HUES64 (cell line): Measurements from ENCODE around the gene TSSK6.

Experiments used
- H3K27ac ChIP-seq: 2 replicates; pipeline ENCODE4 v1.7.0; 2013; ENCODE audit warnings: low read depth, low read length, inconsistent platforms
- H3K27me3 ChIP-seq: 2 replicates; pipeline ENCODE4 v1.6.1; 2013; ENCODE audit warnings: mild to moderate bottlenecking, low read length; ENCODE audit not compliant: insufficient read depth
- H3K36me3 ChIP-seq: 2 replicates; pipeline ENCODE4 v1.6.1; 2013; ENCODE audit warnings: mild to moderate bottlenecking, low read length; ENCODE audit not compliant: insufficient read depth
- H3K4me1 ChIP-seq: 2 replicates; pipeline ENCODE4 v1.6.1; 2013; ENCODE audit warnings: mild to moderate bottlenecking, low read length, moderate library complexity; ENCODE audit not compliant: insufficient read depth
- H3K4me3 ChIP-seq: 2 replicates; pipeline ENCODE4 v1.5.1; 2013; ENCODE audit warnings: mild to moderate bottlenecking, low read length, moderate library complexity
- H3K9ac ChIP-seq: 2 replicates; pipeline ENCODE4 v1.6.1; 2013; ENCODE audit warnings: mild to moderate bottlenecking, low read depth, low read length
- H3K9me3 ChIP-seq: 2 replicates; pipeline ENCODE4 v1.6.1; 2013; ENCODE audit warnings: low read depth, low read length; ENCODE audit not compliant: insufficient read depth
- WGBS: fragments of 150-250, 120-280 bp; methylation state at CpG from one replicate; pipeline ENCODE4 v1.1.7; 2013; ENCODE audit warnings: missing lambda C conversion rate; 5-methylcytosine and 5-hydroxymethylcytosine counted together

The TSSK6 gene

DNA sequence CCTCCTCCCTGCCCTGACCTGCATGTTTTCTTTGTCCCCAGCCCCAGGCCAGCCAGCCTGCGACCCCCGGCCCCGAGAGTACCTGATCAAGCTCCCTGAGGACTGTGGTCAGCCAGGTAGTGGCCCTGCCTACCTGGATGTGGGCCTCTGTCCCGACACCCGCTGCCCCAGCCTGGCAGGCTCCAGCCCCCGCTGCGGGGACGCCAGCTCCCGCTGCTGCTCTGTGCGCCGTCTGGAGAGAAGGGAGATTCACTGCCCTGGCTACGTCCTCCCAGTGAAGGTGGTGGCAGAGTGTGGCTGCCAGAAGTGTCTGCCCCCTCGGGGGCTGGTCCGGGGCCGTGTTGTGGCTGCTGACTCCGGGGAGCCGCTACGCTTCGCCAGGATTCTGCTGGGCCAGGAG is 28.3 kb upstream of the TSSK6 start:
- peaks cover 22% of the 10 kb centered on the region for H3K27me3 ChIP-seq
- no peaks in the 10 kb centered on the region; the same call in 1 of the 2 replicates for H3K4me1 ChIP-seq
- WGBS, result 95% methylated on average over 19 of the region's 19 CpGs
- no peak overlapping the region for H3K27ac ChIP-seq
- H3K9me3 ChIP-seq, result no peaks in the 10 kb centered on the region
- no peak overlapping the region for H3K9ac ChIP-seq
- H3K36me3 ChIP-seq, result no peaks in the 10 kb centered on the region
- no peak overlapping the region for H3K4me3 ChIP-seq

DNA sequence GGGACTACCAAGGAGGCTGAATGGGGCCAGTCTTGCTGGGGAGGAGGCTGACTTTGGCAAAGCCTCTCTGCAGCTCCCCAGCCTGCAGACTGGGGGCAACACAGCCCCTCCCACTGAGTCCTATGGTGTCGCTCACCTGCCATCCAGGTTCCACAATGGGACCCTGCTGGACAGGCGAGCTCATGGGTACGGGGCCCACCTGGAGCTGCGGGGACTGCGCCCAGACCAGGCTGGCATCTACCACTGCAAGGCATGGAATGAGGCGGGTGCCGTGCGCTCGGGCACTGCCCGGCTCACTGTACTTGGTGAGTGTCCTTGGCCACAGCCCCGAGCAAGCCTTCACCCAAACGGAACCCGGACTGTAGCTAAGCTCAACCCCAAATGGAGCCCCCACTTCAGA is 27.8 kb upstream of the TSSK6 start:
- Histone ChIP-seq H3K4me3 (no peak overlapping the region), H3K36me3 (no peaks in the 10 kb centered on the region), H3K27ac (no peak overlapping the region), H3K9ac (no peak overlapping the region), H3K4me1 (no peaks in the 10 kb centered on the region; the same call in 1 of the 2 replicates), H3K9me3 (no peaks in the 10 kb centered on the region), H3K27me3 (peaks cover 27% of the 10 kb centered on the region)
- 94% methylated on average over 13 of the region's 13 CpGs for WGBS

DNA sequence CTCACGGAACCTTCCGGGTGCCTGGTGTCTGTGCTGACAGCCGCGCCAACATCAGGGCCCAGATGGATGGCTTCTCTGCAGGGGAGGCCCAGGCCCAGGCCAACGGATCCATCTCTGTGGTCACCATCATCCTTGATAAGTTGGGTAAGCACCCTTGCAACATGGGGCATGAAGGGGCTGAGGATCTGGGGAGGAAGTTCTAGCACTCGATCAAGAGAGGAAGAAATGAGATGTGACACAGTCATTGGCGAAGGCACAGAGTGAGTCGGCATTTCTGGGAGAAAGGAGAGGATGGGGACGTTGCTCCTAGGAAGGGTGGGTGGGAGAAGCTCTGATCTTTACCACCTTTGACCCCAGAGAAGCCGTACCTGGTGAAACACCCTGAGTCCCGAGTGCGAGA is 27.2 kb upstream of the TSSK6 start:
- Histone ChIP-seq H3K9me3 (no peaks in the 10 kb centered on the region), H3K27me3 (peaks cover 33% of the 10 kb centered on the region), H3K36me3 (no peaks in the 10 kb centered on the region), H3K4me3 (no peak overlapping the region), H3K27ac (no peak overlapping the region), H3K4me1 (no peaks in the 10 kb centered on the region; the same call in 1 of the 2 replicates), H3K9ac (no peak overlapping the region)
- 93% methylated on average over 12 of the region's 12 CpGs for WGBS

DNA sequence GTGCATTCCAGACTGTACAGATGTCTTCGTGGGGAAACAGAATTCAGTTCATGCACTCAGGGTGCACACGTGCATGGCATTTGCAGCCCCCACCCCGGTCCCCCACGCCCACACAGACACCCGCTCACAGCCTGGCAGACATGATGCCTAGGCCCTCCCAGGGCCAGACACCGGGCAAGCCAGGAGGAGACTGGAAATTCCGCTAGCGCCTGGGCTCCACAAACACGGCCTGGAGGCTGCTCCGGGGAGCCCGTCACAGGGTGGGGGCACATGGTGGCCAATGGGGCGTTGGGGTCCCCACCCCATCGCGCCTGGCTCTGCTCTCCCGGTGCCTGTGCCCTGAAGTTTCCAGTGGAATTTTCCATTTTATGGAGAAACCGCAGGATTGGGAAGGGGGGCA is 26.3 kb upstream of the TSSK6 start:
- H3K27me3 ChIP-seq, result peaks cover 34% of the 10 kb centered on the region
- no peak overlapping the region for H3K4me3 ChIP-seq
- H3K9me3 ChIP-seq, result no peaks in the 10 kb centered on the region
- H3K27ac ChIP-seq, result no peak overlapping the region
- H3K36me3 ChIP-seq, result no peaks in the 10 kb centered on the region
- WGBS, result 94% methylated on average over 16 of the region's 16 CpGs
- no peaks in the 10 kb centered on the region; the same call in 1 of the 2 replicates for H3K4me1 ChIP-seq
- H3K9ac ChIP-seq, result no peak overlapping the region

DNA sequence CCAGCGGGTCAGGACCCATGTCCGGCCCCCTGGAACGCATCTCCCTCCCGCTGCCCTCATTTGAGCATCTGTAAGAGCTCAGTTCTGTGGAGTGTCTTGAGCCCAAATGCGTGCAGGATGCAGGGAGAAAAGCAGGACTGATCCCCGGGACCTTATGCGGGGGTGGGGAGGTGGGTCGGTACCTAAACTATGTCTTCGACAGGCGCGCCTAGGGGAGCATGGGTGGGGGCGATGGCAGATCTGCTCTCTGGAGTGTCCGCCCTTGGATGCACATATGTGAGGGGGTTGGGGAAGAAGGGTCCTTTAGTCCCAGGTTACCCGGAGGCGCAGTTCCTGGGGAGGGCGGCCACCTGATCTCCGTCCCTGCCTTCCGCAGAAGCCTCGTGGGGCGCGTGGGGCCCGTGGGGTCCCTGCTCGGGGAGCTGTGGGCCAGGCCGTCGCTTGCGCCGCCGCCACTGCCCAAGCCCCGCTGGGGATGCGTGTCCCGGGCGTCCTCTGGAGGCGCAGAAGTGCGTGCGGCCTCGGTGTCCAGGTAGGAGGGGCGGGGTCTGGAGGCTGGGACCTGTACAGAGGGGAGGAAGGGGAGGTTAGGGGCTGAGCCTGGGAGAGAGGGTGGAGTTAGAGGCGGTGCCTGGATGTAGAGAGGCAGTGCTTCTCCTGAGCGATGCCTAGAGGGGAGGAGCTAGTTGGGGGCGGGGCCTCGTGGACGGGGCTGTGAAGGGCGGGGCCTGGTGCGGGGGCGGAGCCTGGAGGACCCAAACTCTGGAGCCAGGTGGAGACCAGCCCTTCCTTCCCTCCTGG is 25.6 kb upstream of the TSSK6 start:
- H3K4me1 ChIP-seq, result no peaks in the 10 kb centered on the region; the same call in 1 of the 2 replicates
- no peaks in the 10 kb centered on the region for H3K36me3 ChIP-seq
- H3K27ac ChIP-seq, result no peak overlapping the region
- peak overlapping the region; percentile 50 for H3K4me3 ChIP-seq
- H3K9me3 ChIP-seq, result no peaks in the 10 kb centered on the region
- H3K9ac ChIP-seq, result no peak overlapping the region
- 88% methylated on average over 45 of the region's 45 CpGs for WGBS
- H3K27me3 ChIP-seq, result peaks cover 34% of the 10 kb centered on the region

DNA sequence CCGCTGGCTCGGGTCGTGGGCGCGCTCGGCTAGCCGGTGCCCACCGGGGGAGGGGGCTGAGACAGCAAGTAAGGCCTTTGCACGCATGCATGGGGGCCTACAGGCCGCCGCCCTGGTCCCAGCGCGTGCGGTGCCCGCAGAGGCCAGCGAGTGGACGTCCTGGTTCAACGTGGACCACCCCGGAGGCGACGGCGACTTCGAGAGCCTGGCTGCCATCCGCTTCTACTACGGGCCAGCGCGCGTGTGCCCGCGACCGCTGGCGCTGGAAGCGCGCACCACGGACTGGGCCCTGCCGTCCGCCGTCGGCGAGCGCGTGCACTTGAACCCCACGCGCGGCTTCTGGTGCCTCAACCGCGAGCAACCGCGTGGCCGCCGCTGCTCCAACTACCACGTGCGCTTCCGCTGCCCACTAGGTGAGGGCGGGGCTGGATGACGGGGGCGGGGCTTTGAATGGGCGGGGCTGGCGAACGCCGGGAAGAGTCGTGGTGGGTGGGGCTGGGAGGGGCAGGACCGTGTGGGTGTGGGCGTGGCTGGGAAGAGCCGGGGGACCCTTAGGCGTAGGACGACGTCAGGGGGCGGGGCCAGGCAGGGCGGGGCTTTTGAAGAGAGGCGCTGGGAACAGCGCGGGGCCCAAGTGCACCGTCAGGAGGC is 24.8 kb upstream of the TSSK6 start:
- WGBS, result 79% methylated on average over 74 of the region's 74 CpGs
- Histone ChIP-seq H3K36me3 (no peaks in the 10 kb centered on the region), H3K27ac (no peak overlapping the region), H3K9me3 (no peaks in the 10 kb centered on the region), H3K4me1 (no peaks in the 10 kb centered on the region; the same call in 1 of the 2 replicates), H3K4me3 (peak overlapping the region; percentile 50), H3K9ac (no peak overlapping the region), H3K27me3 (peaks cover 34% of the 10 kb centered on the region)

DNA sequence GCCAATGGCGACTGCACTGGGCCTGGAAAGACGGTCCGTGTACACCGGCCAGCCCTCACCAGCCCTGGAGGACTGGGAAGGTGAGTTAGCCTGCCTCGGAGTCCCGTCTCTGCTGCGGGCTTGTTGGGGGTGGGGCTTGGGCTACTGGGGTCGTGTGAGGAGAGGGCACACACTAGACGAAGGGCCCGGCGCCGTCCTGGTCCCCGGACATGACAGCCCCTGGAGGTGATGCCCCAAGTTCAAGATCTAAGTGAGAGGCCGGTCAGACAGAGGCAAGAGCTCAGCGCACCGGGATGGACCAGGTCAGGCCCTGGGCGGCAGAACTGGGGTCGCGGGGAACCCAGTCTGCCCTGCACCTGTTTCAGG is 24.3 kb upstream of the TSSK6 start:
- no peaks in the 10 kb centered on the region for H3K36me3 ChIP-seq
- no peak overlapping the region for H3K27ac ChIP-seq
- 81% methylated on average over 19 of the region's 19 CpGs for WGBS
- H3K27me3 ChIP-seq, result peaks cover 34% of the 10 kb centered on the region
- no peak overlapping the region for H3K4me3 ChIP-seq
- no peak overlapping the region for H3K9ac ChIP-seq
- no peaks in the 10 kb centered on the region; the same call in 1 of the 2 replicates for H3K4me1 ChIP-seq
- H3K9me3 ChIP-seq, result no peaks in the 10 kb centered on the region

DNA sequence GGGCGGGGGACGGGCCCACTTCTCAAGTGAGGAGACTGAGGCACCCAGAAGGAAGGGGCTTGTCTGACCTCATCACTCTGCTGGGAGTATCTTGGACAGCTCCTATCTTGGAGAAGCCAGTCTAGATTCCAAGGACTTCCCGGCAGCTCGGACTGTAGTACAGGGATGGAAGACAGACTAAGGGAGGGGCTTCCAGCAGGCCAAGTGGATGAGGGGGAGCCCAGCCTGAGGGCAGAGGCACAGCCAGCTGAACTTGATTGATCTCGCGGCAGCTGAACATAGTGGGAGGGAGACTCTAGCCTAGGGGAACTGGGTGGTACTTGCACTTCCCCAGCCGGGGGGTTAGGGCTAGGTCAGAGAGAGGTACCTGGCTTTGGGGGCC is 23.4 kb upstream of the TSSK6 start:
- Histone ChIP-seq H3K36me3 (no peaks in the 10 kb centered on the region), H3K4me3 (peak overlapping the region; percentile 65), H3K27me3 (peaks cover 39% of the 10 kb centered on the region), H3K27ac (no peak overlapping the region), H3K9me3 (no peaks in the 10 kb centered on the region), H3K9ac (no peak overlapping the region), H3K4me1 (no peaks in the 10 kb centered on the region; the same call in 1 of the 2 replicates)
- 47% methylated on average over 7 of the region's 7 CpGs for WGBS

DNA sequence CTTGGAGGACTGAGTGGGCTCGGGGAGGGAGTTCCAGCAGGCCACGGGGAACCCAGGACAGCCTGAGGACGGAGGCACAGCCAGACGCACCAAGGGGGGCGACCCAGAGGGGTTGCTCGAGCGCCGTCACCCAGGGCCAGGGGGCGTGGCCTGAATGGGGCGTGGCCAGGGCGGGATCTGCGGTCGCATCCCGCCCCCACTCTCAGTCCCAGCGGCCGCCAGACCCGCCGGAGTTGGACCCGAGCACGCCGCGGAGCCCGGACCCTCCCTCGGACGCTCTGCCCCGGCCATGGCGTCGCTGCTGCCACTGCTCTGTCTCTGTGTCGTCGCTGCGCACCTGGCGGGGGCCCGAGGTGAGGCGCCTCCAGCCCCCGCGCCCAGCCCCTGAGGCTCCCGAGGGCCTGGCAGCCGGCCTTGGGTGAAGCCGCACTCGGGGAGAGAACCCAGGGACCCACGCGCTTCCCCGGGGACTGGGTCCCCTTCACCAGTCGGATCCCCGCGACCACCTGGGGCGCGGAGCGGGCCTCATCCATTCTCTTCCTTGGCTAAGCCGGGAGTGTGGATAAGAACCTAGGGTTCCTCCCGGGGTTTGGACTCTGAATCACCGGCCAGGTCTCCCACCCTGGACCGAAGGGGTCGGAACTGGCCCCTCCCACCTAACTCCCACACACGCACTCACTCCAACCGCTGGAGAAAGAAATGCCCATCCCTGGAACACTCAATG is 22.9 kb upstream of the TSSK6 start, which contains the start of gene CILP2:
Gene CILP2, plus strand, starts transcription at position 205 of the 724 bp plus-strand sequence. Its CDS starts 85 bp downstream, at position 290.
- H3K4me3 ChIP-seq, result peak within 1 kb of the TSS; percentile 65

DNA sequence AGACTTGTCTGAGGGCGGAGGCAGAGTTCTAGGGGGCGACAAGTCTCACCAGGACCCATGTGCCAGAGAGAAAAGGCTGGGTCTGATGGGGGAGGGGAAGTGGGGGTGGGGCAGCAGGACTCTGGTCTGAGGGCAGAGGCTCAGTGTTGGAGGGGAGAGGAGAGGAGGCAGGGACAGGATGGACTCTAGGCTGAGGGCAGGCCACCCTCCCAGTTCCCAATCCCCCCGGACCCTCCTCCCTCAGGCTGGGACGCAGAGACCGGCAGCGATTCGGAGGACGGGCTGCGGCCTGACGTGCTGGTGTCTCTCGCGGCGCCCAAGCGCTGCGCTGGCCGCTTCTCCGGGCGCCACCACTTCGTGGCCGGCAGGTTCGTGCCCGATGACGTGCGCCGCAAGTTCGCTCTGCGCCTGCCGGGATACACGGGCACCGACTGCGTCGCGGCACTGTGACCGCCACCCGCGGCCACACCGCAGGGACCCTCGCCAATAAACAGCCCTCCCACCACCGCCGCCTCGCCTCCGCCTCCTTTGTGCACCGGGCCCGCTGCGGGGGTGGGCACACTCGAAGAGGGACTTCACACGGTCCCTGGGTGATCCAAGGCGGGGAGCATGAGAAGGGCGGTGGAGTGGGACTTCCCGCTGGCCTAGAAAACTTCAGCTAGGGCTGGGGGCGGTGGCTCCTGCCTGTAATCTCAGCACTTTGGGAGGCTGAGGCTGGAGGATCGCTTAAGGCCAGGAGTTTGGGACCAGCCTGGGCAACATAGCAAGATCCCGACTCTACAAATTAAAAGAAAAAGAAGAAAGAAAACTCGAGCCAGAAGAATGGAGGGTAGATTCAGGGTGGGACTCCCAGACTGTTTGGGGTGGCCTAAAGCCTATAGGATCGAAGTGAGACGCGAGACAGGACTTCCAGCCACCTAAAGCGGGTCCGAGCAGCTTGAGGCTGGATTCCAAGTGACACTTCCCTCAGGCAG is 22.0 kb upstream of the TSSK6 start:
- H3K4me1 ChIP-seq, result no peaks in the 10 kb centered on the region; the same call in 1 of the 2 replicates
- no peaks in the 10 kb centered on the region for H3K36me3 ChIP-seq
- 88% methylated on average over 59 of the region's 59 CpGs for WGBS
- no peak overlapping the region for H3K27ac ChIP-seq
- H3K27me3 ChIP-seq, result peaks cover 39% of the 10 kb centered on the region
- H3K9ac ChIP-seq, result no peak overlapping the region
- H3K4me3 ChIP-seq, result peak overlapping the region; percentile 65; the same call in 1 of the 2 replicates
- no peaks in the 10 kb centered on the region for H3K9me3 ChIP-seq

More for the DNA sequence above, 22.9 kb upstream of the TSSK6 start, which contains the start of gene CILP2:
- Histone ChIP-seq H3K27me3 (peaks cover 39% of the 10 kb centered on the region), H3K4me1 (no peaks in the 10 kb centered on the region; the same call in 1 of the 2 replicates), H3K9me3 (no peaks in the 10 kb centered on the region), H3K27ac (no peak within 1 kb of the TSS), H3K9ac (peak within 1 kb of the TSS; percentile 64), H3K36me3 (no peaks in the 10 kb centered on the region)
- 4% methylated on average over 56 of the region's 56 CpGs for WGBS
